HepG2 (cell line): ENCODE data around the gene ZDHHC13.

Experiments
- ARNTL ChIP-seq: sonication (generic); formaldehyde crosslinking; IDR thresholded peaks from 2 replicates; pipeline ENCODE4 v1.4.0; 2020; ENCODE audit warnings: mild to moderate bottlenecking, missing genetic modification reagents
- ATRX ChIP-seq: sonication (generic); formaldehyde crosslinking; IDR thresholded peaks from 2 replicates; pipeline ENCODE4 v1.4.0; 2020; ENCODE audit warnings: missing genetic modification reagents, borderline replicate concordance
- EHMT2 ChIP-seq: fragments of 200-600 bp; sonication (generic); IDR thresholded peaks from 2 replicates; pipeline ENCODE4 v1.7.0; 2017; ENCODE audit warnings: antibody characterized with exemption, low read depth, low read length, borderline replicate concordance
- HDAC6 ChIP-seq: fragments of 200-600 bp; sonication (generic); IDR thresholded peaks from 2 replicates; pipeline ENCODE4 v1.7.0; 2017; ENCODE audit warnings: mild to moderate bottlenecking, antibody characterized with exemption, low read length, low read depth
- HNF4A ChIP-seq: sonication (generic); formaldehyde crosslinking; IDR thresholded peaks from 2 replicates; pipeline ENCODE4 v1.4.0; 2020; ENCODE audit warnings: missing genetic modification reagents
- ISL2 ChIP-seq: sonication (generic); formaldehyde crosslinking; IDR thresholded peaks from 2 replicates; pipeline ENCODE4 v1.5.0; 2020; ENCODE audit warnings: missing genetic modification reagents
- POLR2A ChIP-seq, 2 experiments: IDR thresholded peaks; 2 replicates each; pipeline ENCODE4 v1.6.1; 2011; ENCODE audit warnings: low read depth in 2 of 2, low read length in 2 of 2, mild to moderate bottlenecking in 1 of 2, moderate library complexity in 1 of 2; ENCODE audit not compliant: insufficient read depth in 1 of 2
- RFX1 ChIP-seq: fragments of 450-650 bp; IDR thresholded peaks from 2 replicates; pipeline ENCODE4 v1.6.1; 2017
- ZFAT ChIP-seq: sonication (generic); formaldehyde crosslinking; conservative IDR thresholded peaks from 2 replicates; pipeline ENCODE4 v1.8.1; 2023; ENCODE audit warnings: missing genetic modification reagents, inconsistent platforms
- ZFP62 ChIP-seq: sonication (generic); formaldehyde crosslinking; IDR thresholded peaks from 2 replicates; pipeline ENCODE4 v1.4.0; 2020; ENCODE audit warnings: missing genetic modification reagents
- ZSCAN25 ChIP-seq: sonication (generic); formaldehyde crosslinking; IDR thresholded peaks from 2 replicates; pipeline ENCODE4 v1.8.0; 2022; ENCODE audit warnings: mild to moderate bottlenecking, missing genetic modification reagents
- TF ChIP-seq, protein P1 (sequence below): sonication (generic); formaldehyde crosslinking; IDR thresholded peaks from 2 replicates; pipeline ENCODE4 v1.5.0; 2020; ENCODE audit warnings: mild to moderate bottlenecking, missing genetic modification reagents, moderate library complexity
- TF ChIP-seq, protein P2 (sequence below): sonication (generic); formaldehyde crosslinking; IDR thresholded peaks from 2 replicates; pipeline ENCODE4 v1.9.0; 2021; ENCODE audit warnings: missing genetic modification reagents, borderline replicate concordance

DNA sequence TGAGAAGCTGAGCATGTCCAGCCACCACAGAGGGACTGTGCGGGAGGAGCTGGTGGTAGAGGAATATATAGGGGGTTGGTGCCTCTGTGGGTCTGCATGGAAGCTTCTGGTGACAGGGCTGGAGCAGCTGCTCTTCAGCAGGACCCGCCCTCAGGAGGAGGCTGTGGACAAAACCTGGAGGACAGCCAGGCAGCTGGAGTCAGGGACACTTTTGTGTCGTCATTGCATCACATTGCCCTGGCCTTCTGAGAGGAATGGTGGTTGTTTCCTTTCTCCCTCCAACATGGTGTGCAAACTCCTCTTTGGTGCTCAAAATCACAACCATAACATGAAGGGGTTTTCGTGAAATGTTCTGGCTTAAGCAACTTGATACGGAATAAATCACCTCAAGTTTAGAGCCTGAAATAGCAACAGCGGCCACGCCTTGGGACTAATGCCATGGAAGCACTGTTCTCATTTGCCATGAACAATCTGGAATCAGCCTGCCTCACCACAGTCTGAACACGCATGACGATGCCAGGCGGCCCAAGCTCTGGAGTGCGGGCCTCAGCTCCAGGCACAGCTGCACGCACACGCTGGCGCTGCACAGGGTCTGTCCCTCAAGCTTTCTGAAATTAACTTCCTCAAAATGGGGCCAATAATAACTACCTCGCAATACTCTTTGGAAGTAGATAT lies 102.0 kb downstream of the ZDHHC13 start:
- TF ChIP-seq RFX1: no peak
- TF ChIP-seq HDAC6: no peak
- no peak for TF ChIP-seq EHMT2
- no peak for TF ChIP-seq ATRX
- TF ChIP-seq, protein P1, sequence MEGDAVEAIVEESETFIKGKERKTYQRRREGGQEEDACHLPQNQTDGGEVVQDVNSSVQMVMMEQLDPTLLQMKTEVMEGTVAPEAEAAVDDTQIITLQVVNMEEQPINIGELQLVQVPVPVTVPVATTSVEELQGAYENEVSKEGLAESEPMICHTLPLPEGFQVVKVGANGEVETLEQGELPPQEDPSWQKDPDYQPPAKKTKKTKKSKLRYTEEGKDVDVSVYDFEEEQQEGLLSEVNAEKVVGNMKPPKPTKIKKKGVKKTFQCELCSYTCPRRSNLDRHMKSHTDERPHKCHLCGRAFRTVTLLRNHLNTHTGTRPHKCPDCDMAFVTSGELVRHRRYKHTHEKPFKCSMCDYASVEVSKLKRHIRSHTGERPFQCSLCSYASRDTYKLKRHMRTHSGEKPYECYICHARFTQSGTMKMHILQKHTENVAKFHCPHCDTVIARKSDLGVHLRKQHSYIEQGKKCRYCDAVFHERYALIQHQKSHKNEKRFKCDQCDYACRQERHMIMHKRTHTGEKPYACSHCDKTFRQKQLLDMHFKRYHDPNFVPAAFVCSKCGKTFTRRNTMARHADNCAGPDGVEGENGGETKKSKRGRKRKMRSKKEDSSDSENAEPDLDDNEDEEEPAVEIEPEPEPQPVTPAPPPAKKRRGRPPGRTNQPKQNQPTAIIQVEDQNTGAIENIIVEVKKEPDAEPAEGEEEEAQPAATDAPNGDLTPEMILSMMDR (CRISPR knock-in tag): no peak
- TF ChIP-seq, protein P2, sequence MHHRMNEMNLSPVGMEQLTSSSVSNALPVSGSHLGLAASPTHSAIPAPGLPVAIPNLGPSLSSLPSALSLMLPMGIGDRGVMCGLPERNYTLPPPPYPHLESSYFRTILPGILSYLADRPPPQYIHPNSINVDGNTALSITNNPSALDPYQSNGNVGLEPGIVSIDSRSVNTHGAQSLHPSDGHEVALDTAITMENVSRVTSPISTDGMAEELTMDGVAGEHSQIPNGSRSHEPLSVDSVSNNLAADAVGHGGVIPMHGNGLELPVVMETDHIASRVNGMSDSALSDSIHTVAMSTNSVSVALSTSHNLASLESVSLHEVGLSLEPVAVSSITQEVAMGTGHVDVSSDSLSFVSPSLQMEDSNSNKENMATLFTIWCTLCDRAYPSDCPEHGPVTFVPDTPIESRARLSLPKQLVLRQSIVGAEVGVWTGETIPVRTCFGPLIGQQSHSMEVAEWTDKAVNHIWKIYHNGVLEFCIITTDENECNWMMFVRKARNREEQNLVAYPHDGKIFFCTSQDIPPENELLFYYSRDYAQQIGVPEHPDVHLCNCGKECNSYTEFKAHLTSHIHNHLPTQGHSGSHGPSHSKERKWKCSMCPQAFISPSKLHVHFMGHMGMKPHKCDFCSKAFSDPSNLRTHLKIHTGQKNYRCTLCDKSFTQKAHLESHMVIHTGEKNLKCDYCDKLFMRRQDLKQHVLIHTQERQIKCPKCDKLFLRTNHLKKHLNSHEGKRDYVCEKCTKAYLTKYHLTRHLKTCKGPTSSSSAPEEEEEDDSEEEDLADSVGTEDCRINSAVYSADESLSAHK (CRISPR knock-in tag): no peak
- TF ChIP-seq POLR2A (IDR thresholded peaks at IDR 0.05; ENCODE audit: insufficient read depth in 1 of 2, low read depth in 2 of 2, low read length in 2 of 2): no peak
- no peak for TF ChIP-seq ZSCAN25
- TF ChIP-seq HNF4A (CRISPR knock-in tag): no peak
- no peak for TF ChIP-seq ZFAT (CRISPR knock-in tag)
- TF ChIP-seq ARNTL: no peak
- no peak for TF ChIP-seq ZFP62 (CRISPR knock-in tag)
- no peak for TF ChIP-seq ISL2
